Endothelial cell of umbilical vein (primary cell): Measurements from ENCODE around the gene CTBP1. TPM values are rescaled to one million over a fixed set of nuclear protein-coding genes. Genes with fewer than 3 reads are reported as not detected.

Experiments
- BruUV-seq: library from RNA; stranded (reverse); fragments of 400-500 nt; replicated peaks from 2 replicates; lab custom pipeline; 2021; lab: Mats Ljungman, UMichigan
- CTCF ChIA-PET: fragments of 300-600, 350-600 bp; sonication (Branson Sonifier 250); formaldehyde crosslinking; loops from one replicate; lab custom pipeline; 2021; ENCODE audit warnings: antibody characterized with exemption, inconsistent platforms; lab: Charles Lee
- POLR2A ChIA-PET: fragments of 300-600, 350-600 bp; sonication (Branson Sonifier 250); formaldehyde crosslinking; loops from one replicate; lab custom pipeline; 2021; ENCODE audit warnings: antibody characterized with exemption, inconsistent platforms; lab: Charles Lee
- DNase-seq: peaks from one replicate; pipeline ENCODE4 v3.0.0-alpha.2; 2011; ENCODE audit warnings: low read depth, low spot score
- FAIRE-seq: peaks from 2 replicates; lab custom pipeline; 2011; peaks lifted over from hg19 to GRCh38; lab: Jason Lieb, UNC
- H2AFZ ChIP-seq: 2 replicates; pipeline ENCODE4 v1.6.0; 2012; ENCODE audit warnings: low read depth, low read length, control low read depth, inconsistent platforms
- H3K27ac ChIP-seq: 2 replicates; pipeline ENCODE4 v1.5.1; 2011; ENCODE audit warnings: low read depth, mild to moderate bottlenecking, control low read depth, low read length, moderate library complexity; ENCODE audit not compliant: insufficient read depth
- H3K27me3 ChIP-seq, 2 experiments: 2 replicates each; pipeline versions ENCODE4 v1.6.0 to v1.6.1; 2011; ENCODE audit warnings: low read length in 2 of 2, mixed read lengths in 1 of 2; ENCODE audit not compliant: control insufficient read depth in 2 of 2, insufficient read depth in 2 of 2
- H3K36me3 ChIP-seq, 2 experiments: 2 replicates in 1 of 2; 3 replicates in 1 of 2; pipeline ENCODE4 v1.5.1; 2011; ENCODE audit warnings: low read length in 2 of 2, mild to moderate bottlenecking in 1 of 2, moderate library complexity in 1 of 2; ENCODE audit not compliant: control insufficient read depth in 2 of 2, insufficient read depth in 2 of 2; ENCODE audit errors: extremely low read depth in 1 of 2
- H3K4me1 ChIP-seq: 3 replicates; pipeline ENCODE4 v1.5.1; 2011; ENCODE audit warnings: mild to moderate bottlenecking, low read length; ENCODE audit not compliant: control insufficient read depth, insufficient read depth; ENCODE audit errors: extremely low read depth
- H3K4me2 ChIP-seq: 2 replicates; pipeline ENCODE4 v1.6.1; 2011; ENCODE audit warnings: low read length, control low read depth, mixed read lengths; ENCODE audit not compliant: insufficient read depth
- H3K4me3 ChIP-seq, 3 experiments: fragments of 200-600 bp in 1 of 3; sonication (generic), shearing (Covaris generic) in 1 of 3; replicated peaks in 1 of 3; 2 replicates each; pipeline ENCODE4 v1.5.1; 2011 to 2016; ENCODE audit warnings: control low read depth in 3 of 3, low read length in 3 of 3, mild to moderate bottlenecking in 2 of 3, inconsistent platforms in 1 of 3, low read depth in 1 of 3, moderate library complexity in 1 of 3; ENCODE audit not compliant: insufficient read depth in 1 of 3
- H3K79me2 ChIP-seq: 2 replicates; pipeline ENCODE4 v1.6.0; 2012; ENCODE audit warnings: low read length, inconsistent platforms; ENCODE audit not compliant: control insufficient read depth, insufficient read depth
- H3K9ac ChIP-seq: replicated peaks from 2 replicates; pipeline ENCODE3; 2011; ENCODE audit warnings: low read length, control low read depth; ENCODE audit not compliant: insufficient read depth; ENCODE audit errors: extremely low read depth
- H3K9me1 ChIP-seq: replicated peaks from 3 replicates; pipeline ENCODE4 v1.6.0; 2011; ENCODE audit warnings: mild to moderate bottlenecking, low read length; ENCODE audit not compliant: control insufficient read depth, insufficient read depth; ENCODE audit errors: extremely low read depth
- H3K9me3 ChIP-seq: replicated peaks from 2 replicates; pipeline ENCODE4 v1.5.1; 2012; ENCODE audit warnings: low read length, inconsistent platforms; ENCODE audit not compliant: control insufficient read depth, insufficient read depth
- H4K20me1 ChIP-seq: replicated peaks from 2 replicates; pipeline ENCODE3; 2011; ENCODE audit warnings: mild to moderate bottlenecking, low read length; ENCODE audit not compliant: control insufficient read depth, insufficient read depth; ENCODE audit errors: extremely low read depth
- CTCF ChIP-seq, 2 donors: IDR thresholded peaks; 1 replicate in 1 of 2; 2 replicates in 1 of 2; pipeline ENCODE4 v1.5.1; 2011; ENCODE audit warnings: low read length in 2 of 2, mild to moderate bottlenecking in 2 of 2, moderate library complexity in 2 of 2, control low read depth in 1 of 2, inconsistent platforms in 1 of 2, low read depth in 1 of 2; ENCODE audit not compliant: insufficient read depth in 1 of 2; ENCODE audit errors: extremely low read depth in 1 of 2
- EZH2 ChIP-seq: IDR thresholded peaks from 2 replicates; pipeline ENCODE4 v1.6.1; 2012; ENCODE audit warnings: borderline replicate concordance, low read depth, mild to moderate bottlenecking, moderate library complexity, low read length, inconsistent platforms; ENCODE audit not compliant: severe bottlenecking
- FOS ChIP-seq: IDR thresholded peaks from 2 replicates; pipeline ENCODE4 v1.6.1; 2011; ENCODE audit warnings: mild to moderate bottlenecking, low read length, moderate library complexity, borderline replicate concordance; ENCODE audit not compliant: insufficient read depth
- GATA2 ChIP-seq: IDR thresholded peaks from 2 replicates; pipeline ENCODE4 v1.7.0; 2011; ENCODE audit warnings: low read depth, mild to moderate bottlenecking, moderate library complexity, mixed read lengths, low read length; ENCODE audit not compliant: insufficient read length, insufficient read depth
- JUN ChIP-seq: IDR thresholded peaks from 2 replicates; pipeline ENCODE4 v1.6.1; 2011; ENCODE audit warnings: borderline replicate concordance, low read depth; ENCODE audit not compliant: insufficient read length, insufficient read depth
- MAX ChIP-seq: IDR thresholded peaks from 2 replicates; pipeline ENCODE4 v1.6.1; 2011; ENCODE audit not compliant: insufficient read depth, insufficient read length
- MYC ChIP-seq: IDR thresholded peaks from one replicate; pipeline ENCODE4 v1.6.1; 2011; ENCODE audit warnings: mild to moderate bottlenecking, low read depth, low read length
- POLR2A ChIP-seq: IDR thresholded peaks from 2 replicates; pipeline ENCODE4 v1.6.1; 2012; ENCODE audit warnings: low read depth, mild to moderate bottlenecking, control low read depth, low read length
- POLR2AphosphoS5 ChIP-seq: IDR thresholded peaks from 2 replicates; pipeline ENCODE4 v1.6.1; 2012; ENCODE audit warnings: low read depth, mild to moderate bottlenecking, control low read depth, low read length, moderate library complexity; ENCODE audit not compliant: insufficient read depth
- dilution Hi-C: fragments of 300-500 bp; cut with MboI; formaldehyde crosslinking; loops from one replicate; pipeline ENCODE4 v1.15.0; 2019; ENCODE audit warnings: low sequenced_read_pairs; ENCODE audit not compliant: extremely low pct_ligation_motif_present
- intact Hi-C: fragments of 100-400 bp; cut with micrococcal nuclease; formaldehyde crosslinking; loops from one replicate; pipeline ENCODE4 v1.10.0; 2022
- polyA plus RNA-seq, 4 experiments: library from polyadenylated mRNA; depleted of rRNA in 3 of 4; stranded (reverse) in 3 of 4; unstranded in 1 of 4; fragments of >200 nt; gene quantifications; 2 replicates each; pipeline versions ENCODE4 v1.2.1 to v1.2.3, GENCODE V29; 2011 to 2012; ENCODE audit warnings: missing spikeins in 1 of 4
- total RNA-seq: library from RNA; stranded (reverse); gene quantifications from 2 replicates; pipeline ENCODE4 v1.2.3, GENCODE V29; 2021

CTBP1 gene
- total and polyA plus RNA-seq, 2 donors (not counting 3 experiments of a cell fraction or from before 2014, with no cell fraction given): 165 to 167 TPM

GRCh38 chr4:1227816-1228215 lies 21.1 kb downstream of the CTBP1 start:
- ChIA-PET POLR2A (no interaction called here), CTCF (no interaction called here)
- no TSS peak for BruUV-seq
- H3K4me3 ChIP-seq: no peak overlapping the region
- H2AFZ ChIP-seq: no peak overlapping the region
- H3K27ac ChIP-seq: no peak overlapping the region
- dilution Hi-C loops: no loop called here
- H3K27me3 ChIP-seq: no peaks in the 10 kb centered on the region
- H3K9ac ChIP-seq: no peak overlapping the region
- intact Hi-C loops: no loop called here
- peaks cover 1% of the 10 kb centered on the region for H3K79me2 ChIP-seq
- DNase-seq (no peak), FAIRE-seq (no peak)
- H3K9me3 ChIP-seq: no peaks in the 10 kb centered on the region
- H3K4me2 ChIP-seq: no peak overlapping the region
- no peaks in the 10 kb centered on the region for H4K20me1 ChIP-seq
- H3K9me1 ChIP-seq: no peaks in the 10 kb centered on the region
- H3K36me3 ChIP-seq: peaks cover 5 to 68% of the 10 kb centered on the region in 2 experiments
- H3K4me1 ChIP-seq: peaks cover 1% of the 10 kb centered on the region
- TF ChIP-seq GATA2 (no peak), JUN (no peak), EZH2 (no peak), MYC (no peak), CTCF (IDR thresholded peaks at IDR 0.05; ENCODE audit: extremely low read depth in 1 of 2, insufficient read depth in 1 of 2, low read depth in 1 of 2, low read length in 2 of 2) (no peak), FOS (no peak)

- FAIRE-seq (no peak), DNase-seq (no peak)
- CTCF ChIA-PET: no interaction called here
- H3K36me3 ChIP-seq: peaks cover 5 to 68% of the 10 kb centered on the region in 2 experiments
- no peak overlapping the region for H3K4me3 ChIP-seq
- no TSS peak for BruUV-seq
- H3K9me3 ChIP-seq: no peaks in the 10 kb centered on the region
- no peaks in the 10 kb centered on the region for H3K4me1 ChIP-seq
- H3K9ac ChIP-seq: no peak overlapping the region
- no peak overlapping the region for H2AFZ ChIP-seq
- no peak overlapping the region for H3K4me2 ChIP-seq
- no peaks in the 10 kb centered on the region for H4K20me1 ChIP-seq
- dilution Hi-C loops (no loop called here), intact Hi-C loops (no loop called here)
- H3K79me2 ChIP-seq: no peaks in the 10 kb centered on the region
- TF ChIP-seq GATA2 (no peak), POLR2A (no peak), EZH2 (no peak), FOS (no peak), JUN (no peak), MYC (no peak), POLR2AphosphoS5 (no peak), CTCF (IDR thresholded peaks at IDR 0.05; ENCODE audit: extremely low read depth in 1 of 2, insufficient read depth in 1 of 2, low read depth in 1 of 2, low read length in 2 of 2) (no peak), MAX (no peak)
- no peak overlapping the region for H3K27ac ChIP-seq
- no peaks in the 10 kb centered on the region for H3K27me3 ChIP-seq
- POLR2A ChIA-PET: no interaction called here
- no peaks in the 10 kb centered on the region for H3K9me1 ChIP-seq
These were observed 22.3 kb downstream of the CTBP1 start for GRCh38 chr4:1226598-1226997.
